H1 (cell line): ENCODE results near the gene ABCC4. TPM values are rescaled to one million over a fixed set of nuclear protein-coding genes. Genes with fewer than 3 reads are reported as not detected.

Experiments
- CTCF ChIA-PET: fragments of 300-600 bp; sonication (Branson Sonifier 250); formaldehyde crosslinking; loops from one replicate; lab custom pipeline; 2021; ENCODE audit not compliant: partially characterized antibody; lab: Charles Lee
- POLR2A ChIA-PET: fragments of 300-600 bp; sonication (Branson Sonifier 250); formaldehyde crosslinking; loops from one replicate; lab custom pipeline; 2021; ENCODE audit warnings: inconsistent platforms; ENCODE audit not compliant: partially characterized antibody; lab: Charles Lee
- DNase-seq, 2 experiments: peaks; one replicate each; pipeline versions ENCODE4 v3.0.0 to v3.0.0-alpha.2; 2010 to 2022; ENCODE audit warnings: low spot score in 2 of 2, low read depth in 1 of 2, mixed read lengths in 1 of 2
- FAIRE-seq: peaks from 2 replicates; lab custom pipeline; 2011; peaks lifted over from hg19 to GRCh38; lab: Jason Lieb, UNC
- H2AFZ ChIP-seq: 2 replicates; pipeline ENCODE4 v1.8.1; 2012; ENCODE audit warnings: low read length, inconsistent platforms
- H2AK5ac ChIP-seq: 2 replicates; pipeline ENCODE4 v1.6.1; 2013; ENCODE audit warnings: low read depth, low read length
- H2BK120ac ChIP-seq: replicated peaks from 2 replicates; pipeline ENCODE3; 2013; ENCODE audit warnings: low read depth, low read length, inconsistent platforms
- H2BK12ac ChIP-seq: 2 replicates; pipeline ENCODE4 v1.6.1; 2013; ENCODE audit warnings: low read depth, low read length
- H2BK15ac ChIP-seq: 2 replicates; pipeline ENCODE4 v1.6.1; 2013; ENCODE audit warnings: low read length
- H2BK20ac ChIP-seq: 2 replicates; pipeline ENCODE4 v1.6.1; 2013; ENCODE audit warnings: low read length
- H2BK5ac ChIP-seq: 2 replicates; pipeline ENCODE4 v1.6.1; 2013; ENCODE audit warnings: low read depth, low read length
- H3K14ac ChIP-seq: 2 replicates; pipeline ENCODE4 v1.6.1; 2013; ENCODE audit warnings: inconsistent platforms; ENCODE audit not compliant: insufficient read length
- H3K18ac ChIP-seq: 2 replicates; pipeline ENCODE4 v1.6.1; 2013; ENCODE audit warnings: low read length; ENCODE audit errors: extremely low read depth
- H3K23ac ChIP-seq: 2 replicates; pipeline ENCODE4 v1.6.1; 2013; ENCODE audit warnings: inconsistent platforms; ENCODE audit not compliant: insufficient read length
- H3K23me2 ChIP-seq: 2 replicates; pipeline ENCODE4 v1.6.1; 2013; ENCODE audit warnings: low read depth, low read length
- H3K27ac ChIP-seq: 2 replicates; pipeline ENCODE4 v1.6.1; 2011; ENCODE audit warnings: low read depth, low read length, inconsistent platforms
- H3K27me3 ChIP-seq, 4 experiments: replicated peaks in 1 of 4; 1 replicate in 1 of 4; 2 replicates in 3 of 4; pipeline versions ENCODE4 v1.6.1 to v1.8.1; 2011 to 2013; ENCODE audit warnings: low read length in 3 of 4, mild to moderate bottlenecking in 3 of 4, inconsistent platforms in 2 of 4, mixed read lengths in 2 of 4, moderate library complexity in 1 of 4; ENCODE audit not compliant: control insufficient read depth in 3 of 4, insufficient read depth in 3 of 4; ENCODE audit errors: extremely low read depth in 1 of 4
- H3K36me3 ChIP-seq, 4 experiments: 2 replicates each; pipeline versions ENCODE4 v1.6.1 to v1.8.1; 2011 to 2013; ENCODE audit warnings: mild to moderate bottlenecking in 4 of 4, low read length in 3 of 4, moderate library complexity in 2 of 4, control low read depth in 1 of 4, inconsistent platforms in 1 of 4; ENCODE audit not compliant: insufficient read depth in 4 of 4, control insufficient read depth in 2 of 4
- H3K4ac ChIP-seq: replicated peaks from 2 replicates; pipeline ENCODE3; 2013; ENCODE audit warnings: low read length, low read depth, mixed read lengths, inconsistent platforms; ENCODE audit not compliant: insufficient read length
- H3K4me1 ChIP-seq, 4 experiments: replicated peaks in 1 of 4; 1 replicate in 1 of 4; 2 replicates in 3 of 4; pipeline versions ENCODE4 v1.6.1 to v1.8.1; 2011 to 2013; ENCODE audit warnings: low read length in 3 of 4, inconsistent platforms in 2 of 4, mixed read lengths in 1 of 4; ENCODE audit not compliant: insufficient read depth in 4 of 4, control insufficient read depth in 3 of 4
- H3K4me2 ChIP-seq, 2 experiments: 2 replicates each; pipeline versions ENCODE4 v1.6.1 to v1.8.1; 2011 to 2013; ENCODE audit warnings: low read depth in 2 of 2, low read length in 2 of 2, control low read depth in 1 of 2, inconsistent platforms in 1 of 2, mild to moderate bottlenecking in 1 of 2; ENCODE audit not compliant: insufficient read depth in 1 of 2
- H3K4me3 ChIP-seq, 4 experiments: fragments of 200-600, 300-600 bp in 1 of 4; sonication (generic), shearing (Covaris generic), sonication (Bioruptor Twin) in 1 of 4; 2 replicates each; pipeline versions ENCODE4 v1.5.1 to v1.8.1; 2011 to 2016; ENCODE audit warnings: low read length in 4 of 4, low read depth in 3 of 4, control low read depth in 2 of 4, inconsistent platforms in 2 of 4, mild to moderate bottlenecking in 2 of 4, mixed read lengths in 1 of 4, moderate library complexity in 1 of 4; ENCODE audit not compliant: insufficient read depth in 2 of 4; ENCODE audit errors: extremely low read depth in 1 of 4
- H3K56ac ChIP-seq: replicated peaks from 2 replicates; pipeline ENCODE3; 2013; ENCODE audit warnings: low read depth, mild to moderate bottlenecking, mixed read lengths, low read length, inconsistent platforms; ENCODE audit not compliant: insufficient read length
- H3K79me1 ChIP-seq: 2 replicates; pipeline ENCODE4 v1.6.1; 2013; ENCODE audit warnings: low read depth, low read length, control low read depth
- H3K79me2 ChIP-seq, 2 experiments: 2 replicates each; pipeline versions ENCODE4 v1.6.1 to v1.8.1; 2012 to 2013; ENCODE audit warnings: low read length in 2 of 2, mild to moderate bottlenecking in 2 of 2, inconsistent platforms in 1 of 2; ENCODE audit not compliant: insufficient read depth in 2 of 2, control insufficient read depth in 1 of 2
- H3K9ac ChIP-seq, 4 experiments: replicated peaks in 1 of 4; 1 replicate in 1 of 4; 2 replicates in 3 of 4; pipeline versions ENCODE4 v1.6.1 to v1.8.1; 2011 to 2013; ENCODE audit warnings: low read depth in 3 of 4, low read length in 3 of 4, control low read depth in 2 of 4, mild to moderate bottlenecking in 2 of 4, moderate library complexity in 2 of 4, inconsistent platforms in 1 of 4; ENCODE audit errors: extremely low read depth in 1 of 4
- H3K9me3 ChIP-seq, 2 experiments: 2 replicates each; pipeline versions ENCODE4 v1.6.1 to v1.8.1; 2012 to 2013; ENCODE audit warnings: mild to moderate bottlenecking in 2 of 2, moderate library complexity in 2 of 2, control low read depth in 1 of 2, inconsistent platforms in 1 of 2, low read depth in 1 of 2, low read length in 1 of 2, mixed read lengths in 1 of 2; ENCODE audit not compliant: insufficient read depth in 2 of 2
- H4K20me1 ChIP-seq, 2 experiments: replicated peaks in 1 of 2; 2 replicates each; pipeline versions ENCODE3 to v1.8.1; 2011 to 2013; ENCODE audit warnings: inconsistent platforms in 2 of 2, low read length in 2 of 2, mild to moderate bottlenecking in 1 of 2; ENCODE audit not compliant: insufficient read depth in 2 of 2, control insufficient read depth in 1 of 2
- H4K5ac ChIP-seq: 2 replicates; pipeline ENCODE4 v1.6.1; 2013; ENCODE audit warnings: low read length, low read depth, mixed read lengths, inconsistent platforms; ENCODE audit not compliant: insufficient read length
- H4K8ac ChIP-seq: 2 replicates; pipeline ENCODE4 v1.8.0; 2013; ENCODE audit warnings: mild to moderate bottlenecking, moderate library complexity, low read length, inconsistent platforms; ENCODE audit not compliant: insufficient read depth; ENCODE audit errors: extremely low read depth
- H4K91ac ChIP-seq: replicated peaks from 2 replicates; pipeline ENCODE3; 2013; ENCODE audit warnings: low read length, mixed read lengths, inconsistent platforms; ENCODE audit not compliant: insufficient read length
- ATF3 ChIP-seq: IDR thresholded peaks from 2 replicates; pipeline ENCODE4 v1.6.1; 2011; ENCODE audit warnings: low read depth, mild to moderate bottlenecking, low read length; ENCODE audit not compliant: insufficient read depth
- CREB1 ChIP-seq: IDR thresholded peaks from 2 replicates; pipeline ENCODE4 v1.6.1; 2012; ENCODE audit warnings: inconsistent platforms
- E2F6 ChIP-seq: IDR thresholded peaks from 2 replicates; pipeline ENCODE4 v1.6.1; 2012; ENCODE audit warnings: inconsistent platforms
- EZH2 ChIP-seq: fragments of 200-600 bp; sonication (generic); IDR thresholded peaks from 2 replicates; pipeline ENCODE4 v1.7.1; 2012; ENCODE audit warnings: low read depth, mild to moderate bottlenecking, moderate library complexity, low read length, inconsistent platforms; ENCODE audit not compliant: severe bottlenecking
- MAX ChIP-seq: IDR thresholded peaks from 2 replicates; pipeline ENCODE4 v1.6.1; 2012; ENCODE audit warnings: inconsistent platforms
- RBBP5 ChIP-seq: IDR thresholded peaks from 2 replicates; pipeline ENCODE4 v1.7.1; 2012; ENCODE audit warnings: low read depth, mild to moderate bottlenecking, inconsistent platforms, low read length, moderate library complexity, borderline replicate concordance
- RFX5 ChIP-seq: IDR thresholded peaks from 2 replicates; pipeline ENCODE4 v1.6.1; 2011; ENCODE audit warnings: low read depth, low read length, improper control_type of control experiment, borderline replicate concordance
- WGBS, 2 experiments: shearing (Covaris generic) in 1 of 2; methylation state at CpG; one replicate each; pipeline versions ENCODE4 v1.1.6 to v1.1.7; 2013 to 2015; ENCODE audit warnings: low lambda C conversion rate in 2 of 2, mixed read lengths in 2 of 2, inconsistent platforms in 1 of 2, low coverage in 1 of 2, missing lambda C conversion rate in 1 of 2; ENCODE audit not compliant: insufficient replicate concordance in 2 of 2, insufficient coverage in 1 of 2, insufficient read length in 1 of 2; ENCODE audit errors: extremely low coverage in 1 of 2, missing lambda C conversion rate in 1 of 2; 5-methylcytosine and 5-hydroxymethylcytosine counted together
- polyA plus RNA-seq, 7 experiments: library from polyadenylated mRNA; depleted of rRNA in 3 of 7; stranded (reverse) in 5 of 7; unstranded in 2 of 7; fragments of >200 nt in 5 of 7; fragments of 200-250 nt in 2 of 7; gene quantifications; 1 replicate in 5 of 7; 2 replicates in 1 of 7; 4 replicates in 1 of 7; pipeline versions ENCODE4 v1.2.1 to v1.2.3, GENCODE V29; 2011 to 2013; ENCODE audit warnings: missing spikeins in 2 of 7, mixed read lengths in 2 of 7
- total RNA-seq: library from RNA; stranded (reverse); fragmentation: NEBNext Ultra II Directional; extraction: Animal tissue kit (Norgen Biotek cat#: 25700); gene quantifications from 2 replicates; pipeline ENCODE4 v1.2.1, GENCODE V29; 2021

The ABCC4 gene
- total and polyA plus RNA-seq, 2 of the 8 experiments (the other 6 are each of a cell fraction or from before 2014, with no cell fraction given), result 4.0 to 14.1 TPM

DNA sequence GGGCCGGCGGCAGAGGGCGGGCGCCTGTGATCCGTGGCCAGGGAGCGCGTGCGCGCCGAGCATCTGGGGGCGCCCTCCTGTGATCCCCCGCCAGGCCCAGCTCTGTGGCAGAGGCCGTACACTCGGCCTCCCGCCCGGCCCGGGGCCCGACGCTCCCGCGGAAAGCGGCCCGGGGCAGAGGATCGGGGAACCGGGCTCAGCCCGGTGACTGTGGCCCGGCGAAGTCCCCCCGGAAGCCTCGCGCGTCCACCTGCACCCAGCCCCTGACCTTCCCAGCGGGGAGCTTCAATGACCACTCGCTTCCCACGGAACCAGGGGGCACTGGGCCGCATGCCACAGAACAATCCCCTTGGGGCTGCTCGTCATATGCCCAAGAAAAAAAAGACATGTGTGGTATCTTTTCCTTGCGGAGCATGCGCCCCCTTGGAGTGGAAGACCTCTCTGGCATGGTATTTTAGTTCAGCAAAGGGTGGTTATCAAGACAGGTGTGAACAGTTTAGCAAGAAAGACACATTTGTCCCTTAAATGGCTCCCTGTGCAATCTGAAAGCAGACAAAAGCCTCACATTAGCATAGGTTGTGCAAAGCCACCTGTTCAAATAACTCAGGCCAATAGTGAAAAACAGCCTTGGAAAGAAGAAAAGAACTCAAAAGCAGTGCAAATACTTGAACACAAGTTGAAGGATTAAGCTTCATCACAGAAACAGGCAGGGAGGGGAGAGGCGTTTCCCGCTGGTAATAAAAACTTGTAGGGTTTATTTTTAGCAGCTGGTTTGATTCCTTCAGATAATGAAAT lies 298.0 kb downstream of the ABCC4 start:
- Histone ChIP-seq H2BK120ac (no peak overlapping the region), H2AFZ (peak overlapping the region; percentile 13; the same call in 1 of the 2 replicates), H2BK20ac (0 out of 2 replicates have a peak overlapping the region, but pooled peaks have one; percentile 41), H3K9me3 (no peaks in the 10 kb centered on the region), H4K8ac (peak overlapping the region; percentile 76; the same call in 1 of the 2 replicates), H4K5ac (peak overlapping the region; percentile 20), H2AK5ac (no peak overlapping the region), H2BK5ac (no peak overlapping the region), H3K79me1 (no peaks in the 10 kb centered on the region), H3K4me1 (peaks cover 0 to 10% (median 6%) of the 10 kb centered on the region in 4 experiments; a peak in 5 of 7 replicates), H3K9ac (no peak overlapping the region), H3K27ac (no peak overlapping the region), H4K20me1 (no peaks in the 10 kb centered on the region), H2BK15ac (no peak overlapping the region), H3K18ac (no peak overlapping the region), H2BK12ac (no peak overlapping the region), H3K56ac (no peak overlapping the region), H3K23ac (no peak overlapping the region), H3K23me2 (no peaks in the 10 kb centered on the region), H4K91ac (peak overlapping the region; percentile 35), H3K27me3 (peaks cover 0 to 2% (median 0%) of the 10 kb centered on the region in 4 experiments; a peak in 2 of 7 replicates), H3K4ac (no peak overlapping the region), H3K4me2 (peak overlapping the region; percentile 41 to 57), H3K36me3 (no peaks in the 10 kb centered on the region), H3K4me3 (peak overlapping the region in 3 of 4 experiments; percentile 12 to 50 (median 17); a peak in 4 of 8 replicates), H3K79me2 (no peaks in the 10 kb centered on the region), H3K14ac (no peak overlapping the region)
- CTCF ChIA-PET, result interaction anchor here (0.7 to 2.0 kb wide), 9 partner anchors 10 to 307 kb away, joined by 3 to 8 read pairs (median 5); no protein-coding TSS in a partner anchor
- POLR2A ChIA-PET, result interaction anchor here (0.7 to 1.2 kb wide), 3 partner anchors 10 to 334 kb away, joined by 3 read pairs; no protein-coding TSS in a partner anchor
- peak; percentile 45 for FAIRE-seq
- WGBS, 2 experiments, result 19% methylated on average over 38 of the region's 41 CpGs; no CpG with 5 or more reads in 1 of the 2 experiments
- DNase-seq, result peak in 1 of 2 experiments; percentile 56
- no peak for TF ChIP-seq ATF3
- TF ChIP-seq CREB1, result 0 out of 2 replicates have a peak, but pooled peaks have one; percentile 2
- 0 out of 2 replicates have a peak, but pooled peaks have one; percentile 26 for TF ChIP-seq RBBP5
- TF ChIP-seq EZH2, result peak; percentile 26
- TF ChIP-seq E2F6, result peak; percentile 79
- TF ChIP-seq MAX, result peak; percentile 63
- TF ChIP-seq RFX5, result no peak
